H1 (cell line): ENCODE measurements around the gene DAB2IP. TPM values are rescaled to one million over a fixed set of nuclear protein-coding genes. Genes with fewer than 3 reads are reported as not detected.

Experiments used
- CTCF ChIA-PET: fragments of 300-600 bp; sonication (Branson Sonifier 250); formaldehyde crosslinking; loops from one replicate; lab custom pipeline; 2021; ENCODE audit not compliant: partially characterized antibody; lab: Charles Lee
- POLR2A ChIA-PET: fragments of 300-600 bp; sonication (Branson Sonifier 250); formaldehyde crosslinking; loops from one replicate; lab custom pipeline; 2021; ENCODE audit warnings: inconsistent platforms; ENCODE audit not compliant: partially characterized antibody; lab: Charles Lee
- DNase-seq, 2 experiments: peaks; one replicate each; pipeline versions ENCODE4 v3.0.0 to v3.0.0-alpha.2; 2010 to 2022; ENCODE audit warnings: low spot score in 2 of 2, low read depth in 1 of 2, mixed read lengths in 1 of 2
- FAIRE-seq: peaks from 2 replicates; lab custom pipeline; 2011; peaks lifted over from hg19 to GRCh38; lab: Jason Lieb, UNC
- H2AFZ ChIP-seq: 2 replicates; pipeline ENCODE4 v1.8.1; 2012; ENCODE audit warnings: low read length, inconsistent platforms
- H2AK5ac ChIP-seq: 2 replicates; pipeline ENCODE4 v1.6.1; 2013; ENCODE audit warnings: low read depth, low read length
- H2BK120ac ChIP-seq: replicated peaks from 2 replicates; pipeline ENCODE3; 2013; ENCODE audit warnings: low read depth, low read length, inconsistent platforms
- H2BK12ac ChIP-seq: 2 replicates; pipeline ENCODE4 v1.6.1; 2013; ENCODE audit warnings: low read depth, low read length
- H2BK15ac ChIP-seq: 2 replicates; pipeline ENCODE4 v1.6.1; 2013; ENCODE audit warnings: low read length
- H2BK20ac ChIP-seq: 2 replicates; pipeline ENCODE4 v1.6.1; 2013; ENCODE audit warnings: low read length
- H2BK5ac ChIP-seq: 2 replicates; pipeline ENCODE4 v1.6.1; 2013; ENCODE audit warnings: low read depth, low read length
- H3K14ac ChIP-seq: 2 replicates; pipeline ENCODE4 v1.6.1; 2013; ENCODE audit warnings: inconsistent platforms; ENCODE audit not compliant: insufficient read length
- H3K18ac ChIP-seq: 2 replicates; pipeline ENCODE4 v1.6.1; 2013; ENCODE audit warnings: low read length; ENCODE audit errors: extremely low read depth
- H3K23ac ChIP-seq: 2 replicates; pipeline ENCODE4 v1.6.1; 2013; ENCODE audit warnings: inconsistent platforms; ENCODE audit not compliant: insufficient read length
- H3K23me2 ChIP-seq: 2 replicates; pipeline ENCODE4 v1.6.1; 2013; ENCODE audit warnings: low read depth, low read length
- H3K27ac ChIP-seq: 2 replicates; pipeline ENCODE4 v1.6.1; 2011; ENCODE audit warnings: low read depth, low read length, inconsistent platforms
- H3K27me3 ChIP-seq, 4 experiments: replicated peaks in 1 of 4; 1 replicate in 1 of 4; 2 replicates in 3 of 4; pipeline versions ENCODE4 v1.6.1 to v1.8.1; 2011 to 2013; ENCODE audit warnings: low read length in 3 of 4, mild to moderate bottlenecking in 3 of 4, inconsistent platforms in 2 of 4, mixed read lengths in 2 of 4, moderate library complexity in 1 of 4; ENCODE audit not compliant: control insufficient read depth in 3 of 4, insufficient read depth in 3 of 4; ENCODE audit errors: extremely low read depth in 1 of 4
- H3K36me3 ChIP-seq, 4 experiments: 2 replicates each; pipeline versions ENCODE4 v1.6.1 to v1.8.1; 2011 to 2013; ENCODE audit warnings: mild to moderate bottlenecking in 4 of 4, low read length in 3 of 4, moderate library complexity in 2 of 4, control low read depth in 1 of 4, inconsistent platforms in 1 of 4; ENCODE audit not compliant: insufficient read depth in 4 of 4, control insufficient read depth in 2 of 4
- H3K4ac ChIP-seq: replicated peaks from 2 replicates; pipeline ENCODE3; 2013; ENCODE audit warnings: low read length, low read depth, mixed read lengths, inconsistent platforms; ENCODE audit not compliant: insufficient read length
- H3K4me1 ChIP-seq, 4 experiments: replicated peaks in 1 of 4; 1 replicate in 1 of 4; 2 replicates in 3 of 4; pipeline versions ENCODE4 v1.6.1 to v1.8.1; 2011 to 2013; ENCODE audit warnings: low read length in 3 of 4, inconsistent platforms in 2 of 4, mixed read lengths in 1 of 4; ENCODE audit not compliant: insufficient read depth in 4 of 4, control insufficient read depth in 3 of 4
- H3K4me2 ChIP-seq, 2 experiments: 2 replicates each; pipeline versions ENCODE4 v1.6.1 to v1.8.1; 2011 to 2013; ENCODE audit warnings: low read depth in 2 of 2, low read length in 2 of 2, control low read depth in 1 of 2, inconsistent platforms in 1 of 2, mild to moderate bottlenecking in 1 of 2; ENCODE audit not compliant: insufficient read depth in 1 of 2
- H3K4me3 ChIP-seq, 4 experiments: fragments of 200-600, 300-600 bp in 1 of 4; sonication (generic), shearing (Covaris generic), sonication (Bioruptor Twin) in 1 of 4; 2 replicates each; pipeline versions ENCODE4 v1.5.1 to v1.8.1; 2011 to 2016; ENCODE audit warnings: low read length in 4 of 4, low read depth in 3 of 4, control low read depth in 2 of 4, inconsistent platforms in 2 of 4, mild to moderate bottlenecking in 2 of 4, mixed read lengths in 1 of 4, moderate library complexity in 1 of 4; ENCODE audit not compliant: insufficient read depth in 2 of 4; ENCODE audit errors: extremely low read depth in 1 of 4
- H3K56ac ChIP-seq: replicated peaks from 2 replicates; pipeline ENCODE3; 2013; ENCODE audit warnings: low read depth, mild to moderate bottlenecking, mixed read lengths, low read length, inconsistent platforms; ENCODE audit not compliant: insufficient read length
- H3K79me1 ChIP-seq: 2 replicates; pipeline ENCODE4 v1.6.1; 2013; ENCODE audit warnings: low read depth, low read length, control low read depth
- H3K79me2 ChIP-seq, 2 experiments: 2 replicates each; pipeline versions ENCODE4 v1.6.1 to v1.8.1; 2012 to 2013; ENCODE audit warnings: low read length in 2 of 2, mild to moderate bottlenecking in 2 of 2, inconsistent platforms in 1 of 2; ENCODE audit not compliant: insufficient read depth in 2 of 2, control insufficient read depth in 1 of 2
- H3K9ac ChIP-seq, 4 experiments: replicated peaks in 1 of 4; 1 replicate in 1 of 4; 2 replicates in 3 of 4; pipeline versions ENCODE4 v1.6.1 to v1.8.1; 2011 to 2013; ENCODE audit warnings: low read depth in 3 of 4, low read length in 3 of 4, control low read depth in 2 of 4, mild to moderate bottlenecking in 2 of 4, moderate library complexity in 2 of 4, inconsistent platforms in 1 of 4; ENCODE audit errors: extremely low read depth in 1 of 4
- H3K9me3 ChIP-seq, 2 experiments: 2 replicates each; pipeline versions ENCODE4 v1.6.1 to v1.8.1; 2012 to 2013; ENCODE audit warnings: mild to moderate bottlenecking in 2 of 2, moderate library complexity in 2 of 2, control low read depth in 1 of 2, inconsistent platforms in 1 of 2, low read depth in 1 of 2, low read length in 1 of 2, mixed read lengths in 1 of 2; ENCODE audit not compliant: insufficient read depth in 2 of 2
- H4K20me1 ChIP-seq, 2 experiments: replicated peaks in 1 of 2; 2 replicates each; pipeline versions ENCODE3 to v1.8.1; 2011 to 2013; ENCODE audit warnings: inconsistent platforms in 2 of 2, low read length in 2 of 2, mild to moderate bottlenecking in 1 of 2; ENCODE audit not compliant: insufficient read depth in 2 of 2, control insufficient read depth in 1 of 2
- H4K5ac ChIP-seq: 2 replicates; pipeline ENCODE4 v1.6.1; 2013; ENCODE audit warnings: low read length, low read depth, mixed read lengths, inconsistent platforms; ENCODE audit not compliant: insufficient read length
- H4K8ac ChIP-seq: 2 replicates; pipeline ENCODE4 v1.8.0; 2013; ENCODE audit warnings: mild to moderate bottlenecking, moderate library complexity, low read length, inconsistent platforms; ENCODE audit not compliant: insufficient read depth; ENCODE audit errors: extremely low read depth
- H4K91ac ChIP-seq: replicated peaks from 2 replicates; pipeline ENCODE3; 2013; ENCODE audit warnings: low read length, mixed read lengths, inconsistent platforms; ENCODE audit not compliant: insufficient read length
- CBX8 ChIP-seq: fragments of 300-800, 300-1000 bp; sonication (generic); IDR thresholded peaks from 2 replicates; pipeline ENCODE4 v1.7.1; 2016; ENCODE audit warnings: low read depth, low read length, borderline replicate concordance
- CTBP2 ChIP-seq: IDR thresholded peaks from 2 replicates; pipeline ENCODE4 v1.7.0; 2011; ENCODE audit warnings: borderline replicate concordance, mild to moderate bottlenecking, moderate library complexity, mixed read lengths, low read length; ENCODE audit not compliant: insufficient read depth, insufficient read length
- GABPA ChIP-seq: IDR thresholded peaks from 2 replicates; pipeline ENCODE4 v1.6.1; 2011; ENCODE audit warnings: mild to moderate bottlenecking, low read length, moderate library complexity, borderline replicate concordance; ENCODE audit not compliant: insufficient read depth
- WGBS, 2 experiments: shearing (Covaris generic) in 1 of 2; methylation state at CpG; one replicate each; pipeline versions ENCODE4 v1.1.6 to v1.1.7; 2013 to 2015; ENCODE audit warnings: low lambda C conversion rate in 2 of 2, mixed read lengths in 2 of 2, inconsistent platforms in 1 of 2, low coverage in 1 of 2, missing lambda C conversion rate in 1 of 2; ENCODE audit not compliant: insufficient replicate concordance in 2 of 2, insufficient coverage in 1 of 2, insufficient read length in 1 of 2; ENCODE audit errors: extremely low coverage in 1 of 2, missing lambda C conversion rate in 1 of 2; 5-methylcytosine and 5-hydroxymethylcytosine counted together
- polyA plus RNA-seq, 7 experiments: library from polyadenylated mRNA; depleted of rRNA in 3 of 7; stranded (reverse) in 5 of 7; unstranded in 2 of 7; fragments of >200 nt in 5 of 7; fragments of 200-250 nt in 2 of 7; gene quantifications; 1 replicate in 5 of 7; 2 replicates in 1 of 7; 4 replicates in 1 of 7; pipeline versions ENCODE4 v1.2.1 to v1.2.3, GENCODE V29; 2011 to 2013; ENCODE audit warnings: missing spikeins in 2 of 7, mixed read lengths in 2 of 7
- total RNA-seq: library from RNA; stranded (reverse); fragmentation: NEBNext Ultra II Directional; extraction: Animal tissue kit (Norgen Biotek cat#: 25700); gene quantifications from 2 replicates; pipeline ENCODE4 v1.2.1, GENCODE V29; 2021

The DAB2IP gene
- total and polyA plus RNA-seq, 2 of the 8 experiments (the other 6 are each of a cell fraction or from before 2014, with no cell fraction given), result 19.7 to 39.5 TPM

GRCh38 chr9:121755581-121755980, 104.1 kb downstream of the DAB2IP start:
- Histone ChIP-seq H3K27me3 (no peaks in the 10 kb centered on the region), H3K23ac (no peak overlapping the region), H3K56ac (no peak overlapping the region), H4K8ac (peak overlapping the region; percentile 3; the same call in 1 of the 2 replicates), H3K23me2 (no peaks in the 10 kb centered on the region), H3K14ac (no peak overlapping the region), H4K91ac (no peak overlapping the region), H3K27ac (no peak overlapping the region), H3K4me3 (no peak overlapping the region), H4K5ac (no peak overlapping the region), H3K9me3 (no peaks in the 10 kb centered on the region), H2BK120ac (no peak overlapping the region), H3K4ac (no peak overlapping the region), H2BK15ac (no peak overlapping the region), H3K4me1 (no peaks in the 10 kb centered on the region; a peak in 1 of 7 replicates), H2BK5ac (no peak overlapping the region), H3K9ac (no peak overlapping the region), H3K79me1 (peaks cover 32% of the 10 kb centered on the region), H3K18ac (no peak overlapping the region), H3K79me2 (peaks cover 0 to 23% of the 10 kb centered on the region in 2 experiments; a peak in 1 of 4 replicates), H4K20me1 (peaks cover 21 to 32% of the 10 kb centered on the region in 2 experiments), H2BK12ac (no peak overlapping the region), H2AFZ (no peak overlapping the region), H3K4me2 (no peak overlapping the region), H3K36me3 (peaks cover 0 to 9% (median 6%) of the 10 kb centered on the region in 4 experiments; a peak in 5 of 8 replicates)
- FAIRE-seq (no peak), DNase-seq (no peak)
- ChIA-PET CTCF (interaction anchor here (0.8 to 2.9 kb wide), 5 partner anchors 12 to 234 kb away, joined by 3 to 12 read pairs (median 4); no protein-coding TSS in a partner anchor), POLR2A (interaction anchor here (1.2 kb wide), 1 partner anchor 30 kb away, joined by 3 read pairs; no protein-coding TSS in a partner anchor)
- WGBS, 2 experiments, result 88% methylated on average over 7 of the region's 7 CpGs; no CpG with 5 or more reads in 1 of the 2 experiments
- TF ChIP-seq CTBP2 (no peak), GABPA (no peak), CBX8 (no peak)
- TF ChIP-seq, all 59 proteins: peak for 0
- no peak overlapping the region for H2AK5ac ChIP-seq
- H2BK20ac ChIP-seq, result no peak overlapping the region
